HepG2 (cell line): ENCODE results near the gene ALDH7A1. TPM values are rescaled to one million over a fixed set of nuclear protein-coding genes. Genes with fewer than 3 reads are reported as not detected.

Experiments
- ARID4A ChIP-seq: sonication (generic); formaldehyde crosslinking; IDR thresholded peaks from 2 replicates; pipeline ENCODE4 v1.5.0; 2020; ENCODE audit warnings: mild to moderate bottlenecking, missing genetic modification reagents, borderline replicate concordance
- CENPBD1 ChIP-seq: sonication (generic); formaldehyde crosslinking; IDR thresholded peaks from 2 replicates; pipeline ENCODE4 v1.8.0; 2022; ENCODE audit warnings: missing genetic modification reagents, low read depth, mild to moderate bottlenecking, borderline replicate concordance
- FOXM1 ChIP-seq: sonication (generic); formaldehyde crosslinking; IDR thresholded peaks from 2 replicates; pipeline ENCODE4 v1.5.0; 2020; ENCODE audit warnings: missing genetic modification reagents
- HOXD1 ChIP-seq: sonication (generic); formaldehyde crosslinking; IDR thresholded peaks from 2 replicates; pipeline ENCODE4 v1.5.0; 2020; ENCODE audit warnings: missing genetic modification reagents
- KLF16 ChIP-seq, 2 experiments: sonication (generic) in 1 of 2; formaldehyde crosslinking in 1 of 2; IDR thresholded peaks; 2 replicates each; pipeline versions ENCODE4 v1.6.1 to v1.8.0; 2016 to 2023; ENCODE audit warnings: missing genetic modification reagents in 2 of 2, missing compliant biosample characterization in 1 of 2
- MEIS1 ChIP-seq: sonication (generic); formaldehyde crosslinking; IDR thresholded peaks from 2 replicates; pipeline ENCODE4 v1.9.0; 2021; ENCODE audit warnings: mild to moderate bottlenecking, missing genetic modification reagents, moderate library complexity, borderline replicate concordance
- RARA ChIP-seq: IDR thresholded peaks from 2 replicates; pipeline ENCODE4 v1.6.1; 2016; ENCODE audit warnings: missing genetic modification reagents, missing compliant biosample characterization
- RELA ChIP-seq: sonication (generic); formaldehyde crosslinking; IDR thresholded peaks from 2 replicates; pipeline ENCODE4 v1.4.0; 2020; ENCODE audit warnings: missing genetic modification reagents
- SNAPC5 ChIP-seq: sonication (generic); formaldehyde crosslinking; IDR thresholded peaks from 2 replicates; pipeline ENCODE4 v1.8.1; 2023; ENCODE audit warnings: mild to moderate bottlenecking, missing genetic modification reagents, borderline replicate concordance
- TBX2 ChIP-seq: sonication (generic); formaldehyde crosslinking; IDR thresholded peaks from 2 replicates; pipeline ENCODE4 v1.5.0; 2020; ENCODE audit warnings: missing genetic modification reagents, mild to moderate bottlenecking, borderline replicate concordance
- WIZ ChIP-seq: sonication (generic); formaldehyde crosslinking; IDR thresholded peaks from 2 replicates; pipeline ENCODE4 v1.5.1; 2020; ENCODE audit warnings: mild to moderate bottlenecking, missing genetic modification reagents
- XRCC5 ChIP-seq: fragments of 200-400 bp; formaldehyde crosslinking; optimal IDR thresholded peaks from 2 replicates; pipeline ENCODE3; 2017; ENCODE audit warnings: mild to moderate bottlenecking, low read length
- ZNF24 ChIP-seq: fragments of 450-650 bp; IDR thresholded peaks from 2 replicates; pipeline ENCODE4 v1.6.1; 2017; ENCODE audit warnings: antibody characterized with exemption, mild to moderate bottlenecking
- ZNF337 ChIP-seq: sonication (generic); formaldehyde crosslinking; IDR thresholded peaks from 2 replicates; pipeline ENCODE4 v1.5.1; 2020; ENCODE audit warnings: missing genetic modification reagents, low read depth, mild to moderate bottlenecking, borderline replicate concordance
- ZNF501 ChIP-seq: sonication (generic); formaldehyde crosslinking; IDR thresholded peaks from 2 replicates; pipeline ENCODE4 v1.5.1; 2020; ENCODE audit warnings: mild to moderate bottlenecking, moderate library complexity, missing genetic modification reagents
- ZNF704 ChIP-seq: sonication (generic); formaldehyde crosslinking; IDR thresholded peaks from 2 replicates; pipeline ENCODE4 v1.8.1; 2023; ENCODE audit warnings: mild to moderate bottlenecking, inconsistent platforms, moderate library complexity, missing genetic modification reagents, borderline replicate concordance
- polyA plus RNA-seq, 8 experiments: library from polyadenylated mRNA; depleted of rRNA in 3 of 8; stranded (reverse) in 7 of 8; unstranded in 1 of 8; fragments of >200 nt; fragmentation: Illumina TruSeq in 4 of 8; extraction: Trizol in 4 of 8; gene quantifications; 2 replicates each; pipeline versions ENCODE4 v1.2.1 to v1.2.3, GENCODE V29; 2011 to 2016; ENCODE audit warnings: low read depth in 4 of 8, missing spikeins in 1 of 8, mixed read lengths in 1 of 8; ENCODE audit not compliant: insufficient read depth in 1 of 8
- total RNA-seq, 5 experiments: library from RNA; depleted of rRNA; stranded (reverse); fragments of >200 nt; fragmentation: Illumina TruSeq; extraction: Trizol; gene quantifications; 2 replicates each; pipeline ENCODE4 v1.2.3, GENCODE V29; 2016; ENCODE audit warnings: low read depth in 1 of 5
- TF ChIP-seq, protein P1 (sequence below): sonication (generic); formaldehyde crosslinking; IDR thresholded peaks from 2 replicates; pipeline ENCODE4 v1.4.0; 2020; ENCODE audit warnings: mild to moderate bottlenecking, low read depth, missing genetic modification reagents
- TF ChIP-seq, protein P2 (sequence below): IDR thresholded peaks from 2 replicates; pipeline ENCODE4 v1.6.1; 2016; ENCODE audit warnings: mild to moderate bottlenecking

Gene ALDH7A1
- total and polyA plus RNA-seq, 2 of the 13 experiments (the other 11 are each of a cell fraction or from before 2014, with no cell fraction given), result 69.0 to 100 TPM

DNA sequence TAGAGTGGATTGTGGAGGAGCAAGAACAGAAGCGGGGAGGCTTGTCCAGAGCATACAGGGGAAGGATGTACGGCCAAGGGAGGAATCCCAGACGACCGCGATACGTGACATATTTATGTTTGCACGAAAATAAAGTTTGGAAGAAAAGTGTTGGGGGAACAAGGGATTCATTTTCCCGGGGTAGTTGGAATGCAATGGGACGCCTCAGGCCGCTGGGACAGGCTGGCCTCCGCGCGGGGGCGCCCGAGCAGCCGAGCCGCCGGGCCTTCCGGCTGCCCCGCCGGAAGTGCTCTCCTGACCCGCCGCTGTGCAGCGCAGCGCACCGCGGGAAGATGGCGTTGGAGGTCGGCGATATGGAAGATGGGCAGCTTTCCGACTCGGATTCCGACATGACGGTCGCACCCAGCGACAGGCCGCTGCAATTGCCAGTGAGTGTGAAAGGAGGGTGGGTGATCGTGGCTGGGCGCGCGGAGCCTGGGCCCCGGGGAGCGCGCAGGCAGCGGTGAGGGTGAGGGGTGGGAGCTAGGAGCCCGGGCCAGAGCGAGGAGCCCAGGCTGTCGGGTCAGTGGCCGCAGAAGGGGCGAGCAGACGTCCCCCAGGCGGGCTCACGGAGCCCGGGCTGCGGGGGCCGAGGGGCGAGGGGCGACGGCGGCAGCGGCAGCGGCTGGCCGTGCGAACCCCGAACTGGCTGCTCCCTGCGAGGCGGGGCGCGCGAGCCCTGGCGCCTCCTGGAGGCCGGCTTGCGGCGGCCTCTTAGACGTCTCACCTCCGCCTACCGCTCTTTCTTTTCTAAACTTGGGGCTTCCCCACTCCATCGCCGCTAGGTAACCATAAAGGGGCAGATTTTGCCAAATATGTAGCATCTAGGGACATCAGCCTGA, 5.9 kb upstream of the ALDH7A1 start, which contains the start of gene PHAX (continued):
- TF ChIP-seq, protein P1, sequence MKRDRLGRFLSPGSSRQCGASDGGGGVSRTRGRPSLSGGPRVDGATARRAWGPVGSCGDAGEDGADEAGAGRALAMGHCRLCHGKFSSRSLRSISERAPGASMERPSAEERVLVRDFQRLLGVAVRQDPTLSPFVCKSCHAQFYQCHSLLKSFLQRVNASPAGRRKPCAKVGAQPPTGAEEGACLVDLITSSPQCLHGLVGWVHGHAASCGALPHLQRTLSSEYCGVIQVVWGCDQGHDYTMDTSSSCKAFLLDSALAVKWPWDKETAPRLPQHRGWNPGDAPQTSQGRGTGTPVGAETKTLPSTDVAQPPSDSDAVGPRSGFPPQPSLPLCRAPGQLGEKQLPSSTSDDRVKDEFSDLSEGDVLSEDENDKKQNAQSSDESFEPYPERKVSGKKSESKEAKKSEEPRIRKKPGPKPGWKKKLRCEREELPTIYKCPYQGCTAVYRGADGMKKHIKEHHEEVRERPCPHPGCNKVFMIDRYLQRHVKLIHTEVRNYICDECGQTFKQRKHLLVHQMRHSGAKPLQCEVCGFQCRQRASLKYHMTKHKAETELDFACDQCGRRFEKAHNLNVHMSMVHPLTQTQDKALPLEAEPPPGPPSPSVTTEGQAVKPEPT (CRISPR knock-in tag), result peak; percentile 66; the same call in 1 of the 2 replicates
- TF ChIP-seq, protein P2, sequence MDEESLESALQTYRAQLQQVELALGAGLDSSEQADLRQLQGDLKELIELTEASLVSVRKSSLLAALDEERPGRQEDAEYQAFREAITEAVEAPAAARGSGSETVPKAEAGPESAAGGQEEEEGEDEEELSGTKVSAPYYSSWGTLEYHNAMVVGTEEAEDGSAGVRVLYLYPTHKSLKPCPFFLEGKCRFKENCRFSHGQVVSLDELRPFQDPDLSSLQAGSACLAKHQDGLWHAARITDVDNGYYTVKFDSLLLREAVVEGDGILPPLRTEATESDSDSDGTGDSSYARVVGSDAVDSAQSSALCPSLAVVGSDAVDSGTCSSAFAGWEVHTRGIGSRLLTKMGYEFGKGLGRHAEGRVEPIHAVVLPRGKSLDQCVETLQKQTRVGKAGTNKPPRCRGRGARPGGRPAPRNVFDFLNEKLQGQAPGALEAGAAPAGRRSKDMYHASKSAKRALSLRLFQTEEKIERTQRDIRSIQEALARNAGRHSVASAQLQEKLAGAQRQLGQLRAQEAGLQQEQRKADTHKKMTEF (CRISPR knock-in tag), result peak; percentile 77; the same call in 1 of the 2 replicates
- 0 out of 2 replicates have a peak, but pooled peaks have one; percentile 51 for TF ChIP-seq HOXD1 (CRISPR knock-in tag)
- peak; percentile 45 to 92; a peak in 2 of 4 replicates for TF ChIP-seq KLF16 (CRISPR knock-in tag; IDR thresholded peaks at IDR 0.05)
- TF ChIP-seq TBX2 (CRISPR knock-in tag), result peak; percentile 46; the same call in 1 of the 2 replicates
- TF ChIP-seq ZNF704, result 0 out of 2 replicates have a peak, but pooled peaks have one; percentile 63
- TF ChIP-seq ARID4A (CRISPR knock-in tag), result peak; percentile 80
- peak; percentile 63; the same call in 1 of the 2 replicates for TF ChIP-seq WIZ (CRISPR knock-in tag)
- TF ChIP-seq ZNF337, result no peak
- no peak for TF ChIP-seq CENPBD1 (CRISPR knock-in tag)
- peak; percentile 36; the same call in 1 of the 2 replicates for TF ChIP-seq ZNF501 (CRISPR knock-in tag)
- 0 out of 2 replicates have a peak, but pooled peaks have one; percentile 39 for TF ChIP-seq SNAPC5 (CRISPR knock-in tag)
- TF ChIP-seq FOXM1 (CRISPR knock-in tag), result no peak
- peak; percentile 55 for TF ChIP-seq XRCC5
- peak; percentile 38; the same call in 1 of the 2 replicates for TF ChIP-seq RARA (CRISPR knock-in tag)
- TF ChIP-seq RELA (CRISPR knock-in tag), result no peak; the same call in 1 of the 2 replicates
- TF ChIP-seq ZNF24, result no peak
- no peak for TF ChIP-seq MEIS1 (CRISPR knock-in tag)
